KMS-11 (cell line): Measurements from ENCODE around the gene ARHGAP44.

ENCODE experiments used
- H2AFZ ChIP-seq: fragments of 200-600 bp; sonication (generic); 2 replicates; pipeline ENCODE4 v1.6.1; 2016; ENCODE audit warnings: antibody characterized with exemption, mixed run types, low read depth
- H3K27ac ChIP-seq: fragments of 200-600 bp; sonication (generic); 2 replicates; pipeline ENCODE4 v1.6.1; 2016; ENCODE audit warnings: mild to moderate bottlenecking, mixed run types
- H3K27me3 ChIP-seq: fragments of 200-600 bp; sonication (generic); 2 replicates; pipeline ENCODE4 v1.6.1; 2017; ENCODE audit warnings: mild to moderate bottlenecking, low read depth, mixed run types, moderate library complexity; ENCODE audit not compliant: insufficient read depth
- H3K36me3 ChIP-seq: fragments of 200-600 bp; sonication (generic); 2 replicates; pipeline ENCODE4 v1.6.1; 2017; ENCODE audit warnings: mild to moderate bottlenecking, mixed run types; ENCODE audit not compliant: insufficient read depth
- H3K4me1 ChIP-seq: fragments of 200-600 bp; sonication (generic); 2 replicates; pipeline ENCODE4 v1.6.1; 2016; ENCODE audit warnings: mild to moderate bottlenecking, low read depth, mixed run types; ENCODE audit not compliant: poor library complexity, severe bottlenecking
- H3K4me2 ChIP-seq: fragments of 200-600 bp; sonication (generic); 2 replicates; pipeline ENCODE4 v1.7.0; 2016; ENCODE audit warnings: mild to moderate bottlenecking, mixed run types
- H3K4me3 ChIP-seq: fragments of 200-600 bp; sonication (generic); IDR thresholded peaks from 2 replicates; pipeline ENCODE4 v1.6.1; 2017; ENCODE audit warnings: low read depth, low read length, mixed read lengths; ENCODE audit not compliant: insufficient read depth
- H3K79me2 ChIP-seq: fragments of 200-600 bp; sonication (generic); 2 replicates; pipeline ENCODE4 v1.6.1; 2016; ENCODE audit warnings: low read depth, mixed run types; ENCODE audit not compliant: insufficient read depth
- H3K9ac ChIP-seq: fragments of 200-600 bp; sonication (generic); 2 replicates; pipeline ENCODE4 v1.6.1; 2016; ENCODE audit warnings: mild to moderate bottlenecking, mixed run types
- H4K20me1 ChIP-seq: fragments of 200-600 bp; sonication (generic); 2 replicates; pipeline ENCODE4 v1.6.1; 2016; ENCODE audit warnings: mild to moderate bottlenecking, mixed run types; ENCODE audit not compliant: insufficient read depth
- TF ChIP-seq, protein P1 (sequence below): fragments of 200-600 bp; sonication (generic); conservative IDR thresholded peaks from 2 replicates; pipeline ENCODE4 v1.6.1; 2017; ENCODE audit warnings: low read depth, mild to moderate bottlenecking, antibody characterized with exemption, low read length, moderate library complexity, mixed read lengths

The ARHGAP44 gene

DNA sequence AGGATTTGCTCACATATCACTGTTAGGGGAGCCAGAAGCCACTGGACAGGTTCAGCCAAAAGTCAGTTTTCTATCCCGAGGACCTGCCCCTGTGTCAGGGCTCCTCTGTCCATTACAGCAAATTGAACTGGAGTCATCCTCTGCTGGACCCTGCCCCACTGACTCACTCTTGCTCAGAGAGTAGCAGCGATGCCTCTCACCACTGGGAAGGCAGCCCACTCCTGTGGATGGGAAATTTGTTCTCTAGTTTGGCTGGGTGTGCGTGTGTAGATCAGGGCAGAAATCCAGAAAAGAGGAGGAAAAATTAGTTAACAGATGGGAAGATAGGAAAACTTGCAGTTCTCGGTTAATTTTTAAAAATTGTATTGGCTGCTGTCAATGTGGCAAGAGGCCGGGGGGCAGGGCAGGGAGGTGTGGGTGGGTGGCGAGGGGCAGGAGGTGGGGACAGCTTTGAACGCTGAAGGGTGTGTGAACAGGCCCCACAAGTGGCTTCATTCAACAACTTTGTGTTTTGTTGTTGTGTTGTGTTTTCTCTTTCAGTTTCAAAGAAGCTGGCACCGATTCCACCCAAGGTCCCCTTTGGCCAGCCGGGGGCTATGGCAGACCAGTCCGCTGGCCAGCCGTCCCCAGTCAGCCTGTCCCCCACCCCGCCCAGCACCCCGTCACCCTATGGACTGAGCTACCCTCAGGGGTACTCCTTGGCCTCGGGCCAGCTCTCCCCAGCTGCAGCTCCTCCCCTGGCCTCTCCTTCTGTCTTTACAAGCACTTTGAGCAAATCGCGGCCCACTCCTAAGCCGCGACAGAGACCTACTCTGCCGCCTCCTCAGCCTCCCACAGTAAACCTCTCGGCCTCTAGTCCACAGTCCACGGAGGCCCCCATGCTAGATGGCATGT lies 194.9 kb downstream of the ARHGAP44 start:
- no peak overlapping the region for H2AFZ ChIP-seq
- TF ChIP-seq, protein P1, sequence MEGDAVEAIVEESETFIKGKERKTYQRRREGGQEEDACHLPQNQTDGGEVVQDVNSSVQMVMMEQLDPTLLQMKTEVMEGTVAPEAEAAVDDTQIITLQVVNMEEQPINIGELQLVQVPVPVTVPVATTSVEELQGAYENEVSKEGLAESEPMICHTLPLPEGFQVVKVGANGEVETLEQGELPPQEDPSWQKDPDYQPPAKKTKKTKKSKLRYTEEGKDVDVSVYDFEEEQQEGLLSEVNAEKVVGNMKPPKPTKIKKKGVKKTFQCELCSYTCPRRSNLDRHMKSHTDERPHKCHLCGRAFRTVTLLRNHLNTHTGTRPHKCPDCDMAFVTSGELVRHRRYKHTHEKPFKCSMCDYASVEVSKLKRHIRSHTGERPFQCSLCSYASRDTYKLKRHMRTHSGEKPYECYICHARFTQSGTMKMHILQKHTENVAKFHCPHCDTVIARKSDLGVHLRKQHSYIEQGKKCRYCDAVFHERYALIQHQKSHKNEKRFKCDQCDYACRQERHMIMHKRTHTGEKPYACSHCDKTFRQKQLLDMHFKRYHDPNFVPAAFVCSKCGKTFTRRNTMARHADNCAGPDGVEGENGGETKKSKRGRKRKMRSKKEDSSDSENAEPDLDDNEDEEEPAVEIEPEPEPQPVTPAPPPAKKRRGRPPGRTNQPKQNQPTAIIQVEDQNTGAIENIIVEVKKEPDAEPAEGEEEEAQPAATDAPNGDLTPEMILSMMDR: no peak

DNA sequence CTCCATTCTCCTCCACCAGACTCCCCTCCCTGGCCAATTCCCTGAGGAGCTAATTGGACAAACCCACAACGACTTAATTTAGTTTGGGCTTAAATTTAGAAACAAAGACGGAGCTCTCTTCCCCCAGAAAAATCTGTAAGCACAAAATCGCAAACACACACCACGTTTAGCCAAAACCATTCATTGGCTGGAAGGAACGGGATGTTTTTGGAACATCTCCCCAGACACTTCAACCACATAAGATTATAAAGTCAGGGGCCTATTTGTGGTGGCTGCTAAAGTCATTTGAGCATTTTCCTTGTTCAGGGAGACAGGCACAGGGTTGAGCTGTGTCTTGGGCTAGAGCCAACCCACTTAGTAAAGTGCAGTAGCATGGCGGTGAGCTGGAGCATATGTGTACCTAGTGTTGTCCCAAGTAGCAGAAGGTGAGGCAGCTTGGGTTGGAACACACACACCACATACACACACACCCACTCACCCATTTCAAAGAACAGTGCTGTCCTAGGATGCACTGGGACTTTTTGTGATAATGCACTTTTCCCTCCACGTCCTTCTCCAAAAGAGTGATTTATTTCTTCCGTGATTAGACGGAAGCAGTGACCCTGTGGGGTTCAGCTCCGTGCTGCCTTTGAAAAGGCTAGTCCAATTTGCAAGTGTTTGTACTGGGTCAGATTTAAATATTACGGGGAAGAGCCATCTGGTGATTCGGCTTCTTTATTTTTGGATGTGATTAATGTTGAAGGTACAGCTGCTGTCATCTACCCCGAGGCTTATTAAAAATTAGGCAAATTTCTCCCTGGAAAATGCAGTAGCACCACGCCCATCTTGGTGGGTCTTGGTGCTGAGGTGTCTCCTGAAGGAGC lies 196.4 kb downstream of the ARHGAP44 start:
- no peak overlapping the region for H3K4me3 ChIP-seq
- no peak overlapping the region for H3K4me2 ChIP-seq
- TF ChIP-seq, protein P1: no peak

More for the DNA sequence above, 194.9 kb downstream of the ARHGAP44 start:
- Histone ChIP-seq H3K36me3 (no peaks in the 10 kb centered on the region), H3K4me1 (no peaks in the 10 kb centered on the region), H3K4me3 (no peak overlapping the region), H3K4me2 (no peak overlapping the region), H3K27me3 (no peaks in the 10 kb centered on the region), H3K9ac (no peak overlapping the region), H3K27ac (no peak overlapping the region), H3K79me2 (no peaks in the 10 kb centered on the region), H4K20me1 (no peaks in the 10 kb centered on the region)

DNA sequence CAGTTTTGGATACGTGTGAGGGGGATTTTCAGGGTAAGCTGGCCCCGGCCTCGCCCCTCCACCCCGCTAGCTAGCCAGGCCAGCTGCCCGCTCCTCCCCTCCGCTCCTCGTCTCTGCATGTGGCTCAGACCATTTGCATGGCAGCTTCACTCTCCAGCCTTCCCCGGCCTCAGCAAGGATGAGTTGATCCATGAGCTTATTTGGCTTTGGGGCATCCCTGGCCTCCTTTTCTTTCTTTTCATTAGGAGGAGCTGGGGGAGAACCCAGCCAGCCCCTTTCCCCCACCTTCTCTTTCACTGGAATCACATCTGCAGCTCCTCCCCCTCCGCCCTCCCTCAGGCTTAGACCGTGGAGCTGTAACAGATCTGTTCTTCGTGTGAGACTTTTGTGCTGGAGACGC lies 197.8 kb downstream of the ARHGAP44 start:
- H2AFZ ChIP-seq: no peak overlapping the region
- no peaks in the 10 kb centered on the region for H4K20me1 ChIP-seq
- no peaks in the 10 kb centered on the region for H3K27me3 ChIP-seq
- H3K27ac ChIP-seq: no peak overlapping the region
- no peak overlapping the region for H3K9ac ChIP-seq
- TF ChIP-seq, protein P1: no peak
- H3K4me3 ChIP-seq: no peak overlapping the region
- no peaks in the 10 kb centered on the region for H3K4me1 ChIP-seq
- no peak overlapping the region for H3K4me2 ChIP-seq
- no peaks in the 10 kb centered on the region for H3K79me2 ChIP-seq
- no peaks in the 10 kb centered on the region for H3K36me3 ChIP-seq

More for the DNA sequence above, 196.4 kb downstream of the ARHGAP44 start:
- Histone ChIP-seq H3K36me3 (no peaks in the 10 kb centered on the region), H3K9ac (no peak overlapping the region), H2AFZ (no peak overlapping the region), H3K27ac (no peak overlapping the region), H3K79me2 (no peaks in the 10 kb centered on the region), H4K20me1 (no peaks in the 10 kb centered on the region), H3K27me3 (no peaks in the 10 kb centered on the region), H3K4me1 (no peaks in the 10 kb centered on the region)

DNA sequence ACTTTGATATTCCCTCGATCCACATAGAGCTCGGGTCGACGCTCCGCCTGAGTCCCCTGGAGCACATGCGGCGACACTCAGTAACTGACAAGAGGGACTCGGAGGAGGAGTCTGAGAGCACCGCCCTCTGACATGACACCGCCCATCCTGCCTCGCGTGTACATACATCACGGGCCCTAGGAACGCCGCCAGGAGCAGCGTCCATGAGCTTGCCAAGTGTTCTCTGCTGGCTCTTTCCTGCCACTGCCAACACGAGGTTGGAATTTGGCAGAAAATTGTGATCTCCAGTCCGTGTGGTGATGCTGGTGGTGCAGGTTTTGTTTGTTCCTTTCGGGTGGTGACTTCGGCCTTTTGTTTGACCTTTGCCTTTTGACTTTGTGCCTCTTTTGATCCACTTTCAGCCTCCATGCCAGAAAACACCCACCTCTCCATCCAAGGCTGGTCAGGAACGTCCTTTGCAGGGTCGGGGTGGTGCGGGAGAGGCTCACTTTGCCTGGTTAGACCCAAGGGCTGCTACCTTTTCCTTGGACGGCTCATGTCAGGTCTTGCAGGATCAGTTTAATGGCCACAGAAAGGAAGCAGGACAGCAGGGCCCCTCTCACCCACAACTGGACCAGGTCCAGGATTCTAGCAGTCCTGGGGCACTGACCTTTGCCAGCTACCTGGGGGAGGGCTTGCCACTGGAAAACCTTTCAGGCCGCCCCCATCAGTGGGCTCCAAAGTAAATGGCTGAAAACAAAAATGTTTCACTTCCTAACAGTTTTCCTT lies 200.9 kb downstream of the ARHGAP44 start:
- H3K4me2 ChIP-seq: no peak overlapping the region
- no peaks in the 10 kb centered on the region for H3K36me3 ChIP-seq
- no peak overlapping the region for H3K4me3 ChIP-seq
- H3K27me3 ChIP-seq: no peaks in the 10 kb centered on the region
- no peak overlapping the region for H3K9ac ChIP-seq
- no peaks in the 10 kb centered on the region for H3K4me1 ChIP-seq
- no peaks in the 10 kb centered on the region for H4K20me1 ChIP-seq
- TF ChIP-seq, protein P1: no peak
- no peak overlapping the region for H3K27ac ChIP-seq
- H2AFZ ChIP-seq: no peak overlapping the region
- H3K79me2 ChIP-seq: no peaks in the 10 kb centered on the region
